ENCODE measurements around the gene PRKAG2.

Gene PRKAG2

GRCh38 chr7:151662251-151662826 lies 214.6 kb downstream of the PRKAG2 start:
- Histone ChIP-seq H3K23ac (ENCODE audit: low read length) (no peak overlapping the region), H2AK5ac (ENCODE audit: low read length) (no peak overlapping the region)

DNA sequence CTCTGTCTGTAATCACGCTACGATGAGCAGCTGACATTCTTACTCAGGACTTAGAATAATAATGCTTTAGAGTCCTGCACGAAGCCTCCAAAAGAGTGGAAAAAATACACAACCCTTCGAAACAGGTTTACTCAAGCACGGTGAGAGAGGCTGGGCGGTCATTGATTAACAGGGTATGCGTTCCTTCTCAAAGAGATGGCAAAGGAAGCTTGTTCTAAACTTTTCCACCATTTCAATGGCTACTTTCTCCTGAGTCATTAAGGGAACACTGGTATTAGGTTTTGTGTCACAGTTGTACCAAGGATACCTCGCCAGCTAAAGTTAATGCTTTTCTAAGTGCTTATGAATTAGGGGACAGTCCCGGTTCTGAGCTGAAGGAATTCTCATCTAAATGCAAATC lies 215.3 kb downstream of the PRKAG2 start:
- Histone ChIP-seq H2AK5ac (ENCODE audit: low read length) (no peak overlapping the region), H3K9me3 (ENCODE audit: insufficient read depth, low read depth, low read length) (peaks cover 1% of the 10 kb centered on the region), H2BK120ac (ENCODE audit: insufficient read depth, low read length, poor library complexity) (peak overlapping the region; percentile 6), H3K4ac (ENCODE audit: low read depth, low read length) (no peak overlapping the region), H2BK12ac (ENCODE audit: low read length) (no peak overlapping the region), H3K18ac (ENCODE audit: low read length) (no peak overlapping the region), H3K4me3 (ENCODE audit: low read depth, low read length) (no peak overlapping the region), H3K9ac (ENCODE audit: low read length) (no peak overlapping the region), H2AFZ (ENCODE audit: insufficient read depth, low read length, poor library complexity) (no peak overlapping the region), H3K36me3 (ENCODE audit: control insufficient read depth in 1 of 2, insufficient read depth in 2 of 2, low read length in 2 of 2) (no peaks in the 10 kb centered on the region), H3K27ac (ENCODE audit: low read depth, low read length) (no peak overlapping the region), H3K14ac (ENCODE audit: low read length) (no peak overlapping the region), H3K4me1 (ENCODE audit: control insufficient read depth in 1 of 2, insufficient read depth in 2 of 2, low read length in 2 of 2) (no peaks in the 10 kb centered on the region), H3K79me2 (ENCODE audit: control insufficient read depth, insufficient read depth, low read length, poor library complexity) (no peaks in the 10 kb centered on the region), H4K91ac (ENCODE audit: low read depth, low read length) (no peak overlapping the region), H4K12ac (ENCODE audit: low read depth, low read length) (no peak overlapping the region), H3K79me1 (ENCODE audit: low read length) (no peaks in the 10 kb centered on the region), H3K23ac (ENCODE audit: low read length) (no peak overlapping the region), H4K8ac (ENCODE audit: low read depth, low read length) (no peak overlapping the region), H3K4me2 (ENCODE audit: low read length) (no peak overlapping the region), H2BK5ac (ENCODE audit: low read depth, low read length, poor library complexity) (no peak overlapping the region), H3K27me3 (ENCODE audit: insufficient read depth, low read length) (no peaks in the 10 kb centered on the region)
- DNase-seq: peak in 1 of 2 donors; percentile 32
- no CpG with 5 or more reads among the region's 9 CpGs for WGBS (ENCODE audit: extremely low coverage, insufficient coverage, insufficient read length)

More at GRCh38 chr7:151662251-151662826, 214.6 kb downstream of the PRKAG2 start:
- peak in 1 of 2 donors; percentile 45 for DNase-seq
- no peak overlapping the region for H3K4me3 ChIP-seq (ENCODE audit: low read depth, low read length)
- no peak overlapping the region for H3K27ac ChIP-seq (ENCODE audit: low read depth, low read length)
- no peak overlapping the region for H2AFZ ChIP-seq (ENCODE audit: insufficient read depth, low read length, poor library complexity)
- H3K4me1 ChIP-seq (ENCODE audit: control insufficient read depth in 1 of 2, insufficient read depth in 2 of 2, low read length in 2 of 2): no peaks in the 10 kb centered on the region
- H3K18ac ChIP-seq (ENCODE audit: low read length): no peak overlapping the region
- no peak overlapping the region for H3K9ac ChIP-seq (ENCODE audit: low read length)
- no peak overlapping the region for H2BK12ac ChIP-seq (ENCODE audit: low read length)
- no peaks in the 10 kb centered on the region for H3K36me3 ChIP-seq (ENCODE audit: control insufficient read depth in 1 of 2, insufficient read depth in 2 of 2, low read length in 2 of 2)
- no peaks in the 10 kb centered on the region for H3K79me1 ChIP-seq (ENCODE audit: low read length)
- no CpG with 5 or more reads among the region's 7 CpGs for WGBS (ENCODE audit: extremely low coverage, insufficient coverage, insufficient read length)
- no peaks in the 10 kb centered on the region for H3K27me3 ChIP-seq (ENCODE audit: insufficient read depth, low read length)
- no peak overlapping the region for H4K8ac ChIP-seq (ENCODE audit: low read depth, low read length)
- no peak overlapping the region for H2BK5ac ChIP-seq (ENCODE audit: low read depth, low read length, poor library complexity)
- no peak overlapping the region for H4K12ac ChIP-seq (ENCODE audit: low read depth, low read length)
- H3K79me2 ChIP-seq (ENCODE audit: control insufficient read depth, insufficient read depth, low read length, poor library complexity): no peaks in the 10 kb centered on the region
- H3K9me3 ChIP-seq (ENCODE audit: insufficient read depth, low read depth, low read length): peaks cover 1% of the 10 kb centered on the region
- H2BK120ac ChIP-seq (ENCODE audit: insufficient read depth, low read length, poor library complexity): no peak overlapping the region
- H4K91ac ChIP-seq (ENCODE audit: low read depth, low read length): no peak overlapping the region
- no peak overlapping the region for H3K4ac ChIP-seq (ENCODE audit: low read depth, low read length)
- no peak overlapping the region for H3K4me2 ChIP-seq (ENCODE audit: low read length)
- no peak overlapping the region for H3K14ac ChIP-seq (ENCODE audit: low read length)

- no peak overlapping the region for H3K23ac ChIP-seq (ENCODE audit: low read length)
- WGBS (ENCODE audit: extremely low coverage, insufficient coverage, insufficient read length): no CpG with 5 or more reads among the region's 5 CpGs
- H3K4me2 ChIP-seq (ENCODE audit: low read length): no peak overlapping the region
- H3K4me1 ChIP-seq (ENCODE audit: control insufficient read depth in 1 of 2, insufficient read depth in 2 of 2, low read length in 2 of 2): no peaks in the 10 kb centered on the region
- H4K8ac ChIP-seq (ENCODE audit: low read depth, low read length): no peak overlapping the region
- H2BK5ac ChIP-seq (ENCODE audit: low read depth, low read length, poor library complexity): no peak overlapping the region
- H3K79me2 ChIP-seq (ENCODE audit: control insufficient read depth, insufficient read depth, low read length, poor library complexity): no peaks in the 10 kb centered on the region
- H3K9ac ChIP-seq (ENCODE audit: low read length): no peak overlapping the region
- no peak overlapping the region for H3K4ac ChIP-seq (ENCODE audit: low read depth, low read length)
- H2AFZ ChIP-seq (ENCODE audit: insufficient read depth, low read length, poor library complexity): no peak overlapping the region
- no peaks in the 10 kb centered on the region for H3K27me3 ChIP-seq (ENCODE audit: insufficient read depth, low read length)
- no peak overlapping the region for H3K27ac ChIP-seq (ENCODE audit: low read depth, low read length)
- peak in 1 of 2 donors; percentile 75 for DNase-seq
- no peak overlapping the region for H4K12ac ChIP-seq (ENCODE audit: low read depth, low read length)
- no peak overlapping the region for H3K18ac ChIP-seq (ENCODE audit: low read length)
- no peak overlapping the region for H2BK120ac ChIP-seq (ENCODE audit: insufficient read depth, low read length, poor library complexity)
- no peak overlapping the region for H2AK5ac ChIP-seq (ENCODE audit: low read length)
- no peak overlapping the region for H4K91ac ChIP-seq (ENCODE audit: low read depth, low read length)
- H3K4me3 ChIP-seq (ENCODE audit: low read depth, low read length): no peak overlapping the region
- no peaks in the 10 kb centered on the region for H3K79me1 ChIP-seq (ENCODE audit: low read length)
- no peaks in the 10 kb centered on the region for H3K36me3 ChIP-seq (ENCODE audit: control insufficient read depth in 1 of 2, insufficient read depth in 2 of 2, low read length in 2 of 2)
- peaks cover 1% of the 10 kb centered on the region for H3K9me3 ChIP-seq (ENCODE audit: insufficient read depth, low read depth, low read length)
- H2BK12ac ChIP-seq (ENCODE audit: low read length): no peak overlapping the region
- H3K14ac ChIP-seq (ENCODE audit: low read length): no peak overlapping the region
Observed at GRCh38 chr7:151660141-151660540, 216.8 kb downstream of the PRKAG2 start.

DNA sequence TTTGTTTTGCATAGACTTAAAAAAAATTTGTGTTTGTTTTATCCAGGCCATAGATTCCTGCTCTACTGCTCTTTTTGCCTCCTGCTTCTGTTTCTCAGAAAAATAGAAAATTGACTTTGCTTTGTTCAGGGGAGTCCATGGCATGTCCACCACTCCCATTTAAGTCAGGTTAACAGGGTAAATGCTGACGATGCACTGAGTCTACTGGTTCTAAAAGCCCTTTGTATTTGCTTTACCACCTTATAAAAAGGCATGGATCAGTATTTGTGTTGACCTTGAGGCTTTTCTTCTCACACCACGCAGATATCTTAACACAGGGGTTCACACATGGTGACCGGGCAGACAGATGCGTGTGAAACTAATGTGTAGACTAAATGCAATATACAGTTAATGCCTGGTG lies 217.7 kb downstream of the PRKAG2 start:
- DNase-seq: no peak
- H3K4me2 ChIP-seq (ENCODE audit: low read length): no peak overlapping the region
- H3K27ac ChIP-seq (ENCODE audit: low read depth, low read length): no peak overlapping the region
- no peak overlapping the region for H3K4me3 ChIP-seq (ENCODE audit: low read depth, low read length)
- no peaks in the 10 kb centered on the region for H3K27me3 ChIP-seq (ENCODE audit: insufficient read depth, low read length)
- H3K79me1 ChIP-seq (ENCODE audit: low read length): no peaks in the 10 kb centered on the region
- H4K8ac ChIP-seq (ENCODE audit: low read depth, low read length): no peak overlapping the region
- WGBS (ENCODE audit: extremely low coverage, insufficient coverage, insufficient read length): no CpG with 5 or more reads among the region's 4 CpGs
- no peak overlapping the region for H3K23ac ChIP-seq (ENCODE audit: low read length)
- no peak overlapping the region for H2AFZ ChIP-seq (ENCODE audit: insufficient read depth, low read length, poor library complexity)
- no peak overlapping the region for H3K4ac ChIP-seq (ENCODE audit: low read depth, low read length)
- no peaks in the 10 kb centered on the region for H3K36me3 ChIP-seq (ENCODE audit: control insufficient read depth in 1 of 2, insufficient read depth in 2 of 2, low read length in 2 of 2)
- H2BK5ac ChIP-seq (ENCODE audit: low read depth, low read length, poor library complexity): no peak overlapping the region
- H2BK120ac ChIP-seq (ENCODE audit: insufficient read depth, low read length, poor library complexity): no peak overlapping the region
- H2AK5ac ChIP-seq (ENCODE audit: low read length): no peak overlapping the region
- H3K18ac ChIP-seq (ENCODE audit: low read length): no peak overlapping the region
- H3K4me1 ChIP-seq (ENCODE audit: control insufficient read depth in 1 of 2, insufficient read depth in 2 of 2, low read length in 2 of 2): no peaks in the 10 kb centered on the region
- no peak overlapping the region for H4K91ac ChIP-seq (ENCODE audit: low read depth, low read length)
- no peak overlapping the region for H4K12ac ChIP-seq (ENCODE audit: low read depth, low read length)
- no peaks in the 10 kb centered on the region for H3K79me2 ChIP-seq (ENCODE audit: control insufficient read depth, insufficient read depth, low read length, poor library complexity)
- peaks cover 1% of the 10 kb centered on the region for H3K9me3 ChIP-seq (ENCODE audit: insufficient read depth, low read depth, low read length)
- no peak overlapping the region for H3K9ac ChIP-seq (ENCODE audit: low read length)
- H3K14ac ChIP-seq (ENCODE audit: low read length): no peak overlapping the region
- H2BK12ac ChIP-seq (ENCODE audit: low read length): no peak overlapping the region

All from trophoblast cell (in vitro differentiated cells and primary cell).